Measurements from ENCODE around the gene NTNG2.

NTNG2 gene

GRCh38 chr9:132197856-132198550 lies 36.1 kb downstream of the NTNG2 start:
- TF ChIP-seq CTCF (IDR thresholded peaks at IDR 0.05; ENCODE audit: low read depth, low read length, missing control alignments): no peak
- no peak overlapping the region for H3K4me3 ChIP-seq (replicated peaks; ENCODE audit: low read depth, low read length)
- DNase-seq (ENCODE audit: extremely low read depth, low read depth): no peak

GRCh38 chr9:132199056-132199455 lies 37.2 kb downstream of the NTNG2 start:
- TF ChIP-seq CTCF (IDR thresholded peaks at IDR 0.05; ENCODE audit: low read depth, low read length, missing control alignments): no peak
- DNase-seq (ENCODE audit: extremely low read depth, low read depth): no peak

GRCh38 chr9:132200706-132201105 lies 38.8 kb downstream of the NTNG2 start:
- no peak for DNase-seq (ENCODE audit: extremely low read depth, low read depth)
- no peak for TF ChIP-seq CTCF (IDR thresholded peaks at IDR 0.05; ENCODE audit: low read depth, low read length, missing control alignments)
- no peak overlapping the region for H3K4me3 ChIP-seq (replicated peaks; ENCODE audit: low read depth, low read length)

More at GRCh38 chr9:132199056-132199455, 37.2 kb downstream of the NTNG2 start:
- H3K4me3 ChIP-seq (replicated peaks; ENCODE audit: low read depth, low read length): no peak overlapping the region

- no peak for TF ChIP-seq CTCF (IDR thresholded peaks at IDR 0.05; ENCODE audit: low read depth, low read length, missing control alignments)
- no peak for DNase-seq (ENCODE audit: extremely low read depth, low read depth)
- H3K4me3 ChIP-seq (replicated peaks; ENCODE audit: low read depth, low read length): no peak overlapping the region
Measured at GRCh38 chr9:132201139-132201538, 39.3 kb downstream of the NTNG2 start.

- no peak for DNase-seq (ENCODE audit: extremely low read depth, low read depth)
- TF ChIP-seq CTCF (IDR thresholded peaks at IDR 0.05; ENCODE audit: low read depth, low read length, missing control alignments): no peak
- no peak overlapping the region for H3K4me3 ChIP-seq (replicated peaks; ENCODE audit: low read depth, low read length)
Measured at GRCh38 chr9:132201780-132202703, 40.2 kb downstream of the NTNG2 start.

GRCh38 chr9:132204883-132205282 lies 43.0 kb downstream of the NTNG2 start:
- TF ChIP-seq CTCF (IDR thresholded peaks at IDR 0.05; ENCODE audit: low read depth, low read length, missing control alignments): no peak
- DNase-seq (ENCODE audit: extremely low read depth, low read depth): no peak
- H3K4me3 ChIP-seq (replicated peaks; ENCODE audit: low read depth, low read length): no peak overlapping the region
